Measurements from ENCODE around the gene DCAF8L1. TPM values are rescaled to one million over a fixed set of nuclear protein-coding genes. Genes with fewer than 3 reads are reported as not detected.
"Not testable (repeated sequence)": the region's sequence is repeated elsewhere in the genome, so short reads cannot be mapped to it uniquely, and the experiment has no call there.

DCAF8L1 gene
- total RNA-seq, 3 donors from 2014 or later = not detected

GRCh38 chrX:27966492-27966891, 14.8 kb downstream of the DCAF8L1 start:
- Mint-ChIP-seq H3K27me3 (ENCODE audit: low read depth) (no peaks in the 10 kb centered on the region), H3K9me3 (peaks cover 10% of the 10 kb centered on the region), H3K4me3 (no peak overlapping the region), H3K36me3 (ENCODE audit: insufficient read depth) (no peaks in the 10 kb centered on the region), H3K4me1 (ENCODE audit: low read depth) (no peaks in the 10 kb centered on the region)
- DNase-seq = no peak
- no peak for ATAC-seq

GRCh38 chrX:27965348-27965747, 15.9 kb downstream of the DCAF8L1 start:
- H3K4me3 Mint-ChIP-seq; ATAC-seq; DNase-seq; H3K27me3 Mint-ChIP-seq (ENCODE audit: low read depth); H3K4me1 Mint-ChIP-seq (ENCODE audit: low read depth); H3K36me3 Mint-ChIP-seq (ENCODE audit: insufficient read depth): not testable (repeated sequence)
- peaks cover 13% of the 10 kb centered on the region for H3K9me3 Mint-ChIP-seq

- Mint-ChIP-seq H3K9me3 (peaks cover 13% of the 10 kb centered on the region), H3K36me3 (ENCODE audit: insufficient read depth) (no peaks in the 10 kb centered on the region), H3K4me3 (no peak overlapping the region), H3K4me1 (ENCODE audit: low read depth) (no peaks in the 10 kb centered on the region), H3K27me3 (ENCODE audit: low read depth) (no peaks in the 10 kb centered on the region)
- ATAC-seq = no peak
- DNase-seq = no peak
Measured at GRCh38 chrX:27964432-27964831, 16.8 kb downstream of the DCAF8L1 start.

- H3K9me3 Mint-ChIP-seq = peaks cover 13% of the 10 kb centered on the region
- H3K4me3 Mint-ChIP-seq; H3K27me3 Mint-ChIP-seq (ENCODE audit: low read depth); ATAC-seq; DNase-seq; H3K36me3 Mint-ChIP-seq (ENCODE audit: insufficient read depth); H3K4me1 Mint-ChIP-seq (ENCODE audit: low read depth): not testable (repeated sequence)
Measured at GRCh38 chrX:27960410-27960809, 20.8 kb downstream of the DCAF8L1 start.

- no peaks in the 10 kb centered on the region for H3K27me3 Mint-ChIP-seq (ENCODE audit: low read depth)
- ATAC-seq = no peak
Measured at GRCh38 chrX:27953171-27953570, 28.1 kb downstream of the DCAF8L1 start.

GRCh38 chrX:27933361-27933760, 47.9 kb downstream of the DCAF8L1 start:
- Mint-ChIP-seq H3K4me1 (ENCODE audit: low read depth) (no peaks in the 10 kb centered on the region), H3K36me3 (ENCODE audit: insufficient read depth) (no peaks in the 10 kb centered on the region), H3K9me3 (peaks cover 5% of the 10 kb centered on the region), H3K4me3 (no peak overlapping the region), H3K27me3 (ENCODE audit: low read depth) (no peaks in the 10 kb centered on the region)
- no peak for ATAC-seq
- no peak for DNase-seq

More at GRCh38 chrX:27953171-27953570, 28.1 kb downstream of the DCAF8L1 start:
- H3K36me3 Mint-ChIP-seq (ENCODE audit: insufficient read depth) = no peaks in the 10 kb centered on the region
- DNase-seq = no peak
- H3K4me3 Mint-ChIP-seq = no peak overlapping the region
- peaks cover 4% of the 10 kb centered on the region for H3K9me3 Mint-ChIP-seq
- no peaks in the 10 kb centered on the region for H3K4me1 Mint-ChIP-seq (ENCODE audit: low read depth)

Other genes starting within 250 kb of the DCAF8L1 start
- not detected for gene MAGEB10, start 173.5 kb downstream of the DCAF8L1 start, total RNA-seq

Measured in activated T-cell treated with anti-CD3 and anti-CD28 coated beads, Interleukin-2, amount 50 U/mL, for 4 hours (primary cell).